Lower lobe of right lung (tissue), 2 donors: ENCODE data around the gene GRIK2. TPM values are rescaled to one million over a fixed set of nuclear protein-coding genes. Genes with fewer than 3 reads are reported as not detected.

Experiments
- ATAC-seq, 2 donors: fragments of 200-7000 bp; cut with Tn5 transposase; one replicate each; pipeline ENCODE4 v1.9.1; 2020 to 2022; ENCODE audit warnings: mild to moderate bottlenecking in 2 of 2, moderate library complexity in 2 of 2
- DNase-seq: peaks from one replicate; pipeline ENCODE4 v3.0.0-alpha.2; 2020
- H3K27ac ChIP-seq: fragments of 200-600 bp; one replicate; pipeline ENCODE4 v1.8.0; 2022
- H3K27me3 ChIP-seq: fragments of 200-600 bp; one replicate; pipeline ENCODE4 v1.8.0; 2022; ENCODE audit warnings: low read depth
- H3K36me3 ChIP-seq: fragments of 200-600 bp; one replicate; pipeline ENCODE4 v1.8.0; 2022; ENCODE audit warnings: mild to moderate bottlenecking
- H3K4me1 ChIP-seq: fragments of 200-600 bp; one replicate; pipeline ENCODE4 v1.8.0; 2022
- H3K4me3 ChIP-seq: fragments of 200-600 bp; one replicate; pipeline ENCODE4 v1.8.0; 2022; ENCODE audit warnings: mild to moderate bottlenecking
- H3K9me3 ChIP-seq: fragments of 200-600 bp; one replicate; pipeline ENCODE4 v1.8.0; 2022
- CTCF ChIP-seq: fragments of 200-600 bp; IDR thresholded peaks from one replicate; pipeline ENCODE4 v1.8.0; 2022; ENCODE audit warnings: antibody characterized with exemption, mild to moderate bottlenecking
- intact Hi-C: fragments of 100-400 bp; cut with DNase I; formaldehyde crosslinking; loops from one replicate; pipeline ENCODE4 v1.11.0; 2022
- total RNA-seq: library from RNA; stranded (reverse); fragmentation: NEBNext Ultra II Directional; extraction: Animal tissue kit (Norgen Biotek cat#: 25700); gene quantifications from one replicate; pipeline ENCODE4 v1.2.1, GENCODE V29; 2021
- donor health status: DM: no; HTN: yes; CAD: no; lungs with severe emphysema.

The GRIK2 gene
- total RNA-seq, 1 donor from 2014 or later: 0.62 TPM

GRCh38 chr6:101689695-101690094 lies 296.2 kb downstream of the GRIK2 start:
- no peak overlapping the region for H3K27ac ChIP-seq
- no peak for DNase-seq
- no peak for TF ChIP-seq CTCF
- H3K4me1 ChIP-seq: no peaks in the 10 kb centered on the region
- no peak for ATAC-seq
- H3K9me3 ChIP-seq: no peaks in the 10 kb centered on the region
- H3K4me3 ChIP-seq: no peak overlapping the region
- H3K36me3 ChIP-seq: no peaks in the 10 kb centered on the region
- intact Hi-C loops: no loop called here
- no peaks in the 10 kb centered on the region for H3K27me3 ChIP-seq

GRCh38 chr6:101700655-101701054 lies 307.1 kb downstream of the GRIK2 start:
- ATAC-seq: no peak

GRCh38 chr6:101703311-101703710 lies 309.8 kb downstream of the GRIK2 start:
- ATAC-seq: no peak
- DNase-seq: no peak
- Histone ChIP-seq H3K9me3 (no peaks in the 10 kb centered on the region), H3K27me3 (no peaks in the 10 kb centered on the region), H3K4me1 (no peaks in the 10 kb centered on the region), H3K27ac (no peak overlapping the region), H3K4me3 (no peak overlapping the region), H3K36me3 (no peaks in the 10 kb centered on the region)
- intact Hi-C loops: no loop called here
- no peak for TF ChIP-seq CTCF

More at GRCh38 chr6:101700655-101701054, 307.1 kb downstream of the GRIK2 start:
- no peak for DNase-seq
- TF ChIP-seq CTCF: no peak
- Histone ChIP-seq H3K9me3 (no peaks in the 10 kb centered on the region), H3K27ac (no peak overlapping the region), H3K4me1 (no peaks in the 10 kb centered on the region), H3K4me3 (no peak overlapping the region), H3K27me3 (no peaks in the 10 kb centered on the region), H3K36me3 (no peaks in the 10 kb centered on the region)
- intact Hi-C loops: no loop called here

- Histone ChIP-seq H3K4me3 (no peak overlapping the region), H3K9me3 (no peaks in the 10 kb centered on the region), H3K27ac (no peak overlapping the region), H3K4me1 (no peaks in the 10 kb centered on the region), H3K27me3 (no peaks in the 10 kb centered on the region), H3K36me3 (no peaks in the 10 kb centered on the region)
- no peak for ATAC-seq
- TF ChIP-seq CTCF: no peak
- intact Hi-C loops: no loop called here
- no peak for DNase-seq
These were observed 312.4 kb downstream of the GRIK2 start for GRCh38 chr6:101705866-101706265.

- H3K36me3 ChIP-seq: no peaks in the 10 kb centered on the region
- no peak for TF ChIP-seq CTCF
- H3K27me3 ChIP-seq: no peaks in the 10 kb centered on the region
- intact Hi-C loops: no loop called here
- H3K9me3 ChIP-seq: no peaks in the 10 kb centered on the region
- H3K27ac ChIP-seq: no peak overlapping the region
- H3K4me1 ChIP-seq: no peaks in the 10 kb centered on the region
- ATAC-seq (no peak), DNase-seq (no peak)
- H3K4me3 ChIP-seq: no peak overlapping the region
These were observed 313.1 kb downstream of the GRIK2 start for GRCh38 chr6:101706576-101706975.

GRCh38 chr6:101711518-101711917 lies 318.0 kb downstream of the GRIK2 start:
- no peak for ATAC-seq
- no peak overlapping the region for H3K27ac ChIP-seq
- no peak for DNase-seq
- no peaks in the 10 kb centered on the region for H3K36me3 ChIP-seq
- H3K27me3 ChIP-seq: no peaks in the 10 kb centered on the region
- H3K4me3 ChIP-seq: no peak overlapping the region
- no peaks in the 10 kb centered on the region for H3K4me1 ChIP-seq
- intact Hi-C loops: no loop called here
- no peak for TF ChIP-seq CTCF
- H3K9me3 ChIP-seq: no peaks in the 10 kb centered on the region
